NCI-H526 (cell line): Measurements from ENCODE around the gene KCNG4.

ENCODE experiments used
- DNase-seq, 2 experiments: peaks; one replicate each; lab custom pipeline; 2025; lab: John Stamatoyannopoulos, UW

Gene KCNG4

DNA sequence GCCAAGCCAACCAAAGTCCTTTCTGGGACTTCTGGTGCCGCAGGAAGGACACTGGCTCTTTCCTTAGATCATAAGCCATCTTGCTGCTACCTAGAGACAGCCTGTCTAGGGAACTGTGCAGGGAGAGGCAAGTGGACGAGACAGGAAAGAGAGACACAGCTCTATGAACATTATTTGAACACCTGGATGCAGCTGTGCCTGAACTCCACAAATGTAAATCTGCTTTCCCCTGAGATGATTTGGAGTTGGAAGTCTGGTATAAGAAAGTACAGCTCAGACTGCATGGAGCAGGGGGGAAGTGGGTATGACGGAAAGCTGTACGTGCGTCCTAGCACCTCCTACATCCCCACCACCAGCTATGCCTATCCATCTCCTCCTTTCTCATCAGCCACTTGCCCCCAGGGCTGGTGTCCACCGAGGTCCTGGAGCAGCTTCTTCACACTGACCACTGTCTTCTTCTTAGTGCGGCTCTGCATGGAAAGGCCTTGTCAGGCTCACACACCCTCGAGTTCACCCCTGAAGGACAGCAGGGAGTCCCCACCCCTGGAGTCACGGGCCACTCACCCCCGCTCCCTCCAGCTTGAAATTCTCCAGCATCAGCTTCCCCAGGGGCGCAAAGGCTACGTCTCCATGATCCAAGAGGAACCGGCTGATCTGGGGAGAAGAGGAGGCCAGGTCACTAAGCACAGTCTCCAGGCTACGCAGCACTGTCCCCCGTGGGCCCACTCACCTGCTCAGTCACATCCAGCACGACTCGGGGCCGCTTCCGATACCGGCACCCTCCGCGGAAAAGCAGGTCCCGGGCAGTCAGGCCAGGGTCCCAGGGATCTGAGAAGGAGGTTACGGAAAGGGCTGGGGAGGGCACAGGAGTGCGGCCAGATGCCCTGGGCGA is 56.9 kb downstream of the KCNG4 start:
- no peak for DNase-seq

DNA sequence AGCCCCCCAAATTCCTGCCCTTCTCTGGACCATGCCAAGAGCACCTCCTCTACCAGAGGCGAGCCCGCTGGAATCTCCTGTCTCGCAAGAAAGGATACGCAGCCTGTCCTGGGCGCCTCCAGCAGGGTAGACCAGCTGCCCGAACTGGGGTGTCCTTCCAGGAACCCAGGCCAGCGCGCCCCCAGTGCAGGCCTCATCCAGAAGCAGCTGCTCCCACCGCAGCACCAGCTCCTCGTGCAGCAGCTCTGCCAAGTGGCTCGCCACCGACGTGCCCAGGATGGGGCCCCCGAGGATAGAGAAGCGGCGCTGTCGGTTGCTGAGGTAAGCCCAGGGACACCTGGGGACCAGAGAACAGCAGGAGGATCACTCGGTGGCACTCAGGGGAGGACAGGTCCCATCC is 57.7 kb downstream of the KCNG4 start:
- DNase-seq = no peak

DNA sequence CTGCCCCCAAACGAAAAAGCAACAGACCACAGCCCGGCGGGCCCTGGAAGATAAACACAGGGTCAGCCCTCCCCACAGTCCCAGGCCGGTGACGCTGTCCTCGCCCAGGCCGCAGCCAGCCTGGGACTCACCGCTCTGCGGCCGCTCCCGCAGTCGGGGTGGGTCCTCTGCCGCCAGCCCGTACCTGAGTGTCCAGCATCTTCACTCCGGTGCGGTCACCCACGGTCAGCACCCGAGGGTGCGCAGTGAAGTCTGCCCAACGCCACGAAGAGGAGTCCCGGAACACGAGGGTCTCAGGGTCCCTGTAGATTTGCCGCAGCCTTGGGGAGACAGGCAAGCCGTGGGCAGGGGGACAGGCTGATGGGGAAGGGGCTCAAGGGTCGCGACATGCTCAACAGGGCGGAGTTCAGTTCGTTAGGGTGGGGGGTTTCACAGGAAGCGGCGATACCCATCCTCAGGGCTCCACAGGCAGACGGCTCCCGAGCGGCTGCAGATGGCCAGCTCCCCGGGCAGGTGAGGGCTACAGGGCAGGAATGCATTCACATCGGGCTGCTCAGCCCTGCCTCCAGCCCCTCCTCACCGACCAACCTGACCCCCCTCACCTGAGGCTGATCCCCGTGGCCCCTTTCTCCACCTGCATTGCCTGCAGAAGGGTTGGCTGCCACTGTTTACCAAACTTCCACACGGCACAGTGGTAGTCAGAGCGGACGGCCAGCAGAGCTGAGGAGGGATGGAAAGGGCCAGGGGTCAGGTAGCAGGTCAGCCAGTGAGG is 58.5 kb downstream of the KCNG4 start:
- DNase-seq = no peak

DNA sequence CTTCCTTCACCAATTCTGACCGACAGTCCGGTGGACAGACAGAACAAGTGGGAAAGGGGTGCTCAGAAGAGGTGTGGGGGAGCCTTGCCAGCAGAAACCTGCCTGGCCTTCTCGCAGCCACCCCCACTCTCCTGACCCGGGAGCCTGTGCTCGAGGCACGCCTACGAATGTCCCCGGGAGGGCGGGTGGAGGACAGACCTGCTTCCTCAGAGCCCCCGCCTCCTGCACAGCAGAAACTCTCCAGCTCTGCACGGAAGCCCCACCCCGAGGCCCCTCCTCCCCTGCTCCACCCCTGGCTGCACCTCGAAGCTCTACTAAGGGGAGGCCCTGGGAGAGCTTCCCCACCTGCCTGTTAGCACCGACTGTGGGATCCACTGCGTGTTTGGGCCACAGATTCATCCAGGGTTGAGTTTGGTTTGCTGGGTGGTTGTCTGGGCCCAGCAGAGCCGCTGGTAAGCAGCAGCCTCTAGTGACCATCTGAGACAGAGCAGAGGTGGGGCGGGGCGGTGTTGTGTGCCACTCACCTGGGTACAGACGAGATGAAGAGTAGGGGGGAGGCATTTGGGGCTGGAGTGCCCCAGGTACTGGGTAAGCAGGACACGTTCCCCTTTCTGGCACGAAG is 59.2 kb downstream of the KCNG4 start:
- DNase-seq = no peak

DNA sequence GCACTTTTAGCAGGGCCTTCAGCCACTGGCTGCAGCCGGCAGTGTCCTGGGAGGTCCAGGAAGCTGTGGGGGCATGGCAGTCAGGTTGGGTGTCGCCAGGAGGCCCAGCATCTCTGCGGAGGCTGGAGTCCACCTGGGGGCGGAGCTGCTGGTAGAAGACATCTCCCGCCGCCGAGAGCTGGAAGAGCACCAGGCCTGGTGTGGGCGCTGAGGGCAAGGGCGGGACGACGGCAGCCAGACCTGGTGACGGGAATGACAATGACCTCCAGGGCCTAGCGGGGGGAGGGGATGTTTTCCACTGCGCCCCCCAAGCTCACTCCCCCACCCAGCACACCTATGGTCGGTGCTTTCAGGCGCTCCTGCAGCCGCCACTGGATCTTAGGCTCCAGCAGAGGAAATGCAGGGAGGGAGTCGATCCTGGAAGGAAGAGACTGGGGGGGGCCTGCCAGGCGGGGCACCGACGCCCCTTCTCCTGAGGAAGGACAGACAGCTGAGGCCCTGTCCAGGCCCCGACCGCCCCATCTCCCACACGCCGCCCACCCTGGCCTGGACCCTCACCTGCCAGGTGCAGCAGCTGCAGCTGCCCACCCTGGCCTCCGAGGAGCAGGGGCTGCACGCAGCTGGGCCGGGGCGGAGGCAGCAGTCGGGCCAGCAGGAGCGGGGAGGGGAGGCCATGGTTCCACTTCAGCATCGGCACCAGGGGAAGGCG is 60.0 kb downstream of the KCNG4 start:
- no peak for DNase-seq

DNA sequence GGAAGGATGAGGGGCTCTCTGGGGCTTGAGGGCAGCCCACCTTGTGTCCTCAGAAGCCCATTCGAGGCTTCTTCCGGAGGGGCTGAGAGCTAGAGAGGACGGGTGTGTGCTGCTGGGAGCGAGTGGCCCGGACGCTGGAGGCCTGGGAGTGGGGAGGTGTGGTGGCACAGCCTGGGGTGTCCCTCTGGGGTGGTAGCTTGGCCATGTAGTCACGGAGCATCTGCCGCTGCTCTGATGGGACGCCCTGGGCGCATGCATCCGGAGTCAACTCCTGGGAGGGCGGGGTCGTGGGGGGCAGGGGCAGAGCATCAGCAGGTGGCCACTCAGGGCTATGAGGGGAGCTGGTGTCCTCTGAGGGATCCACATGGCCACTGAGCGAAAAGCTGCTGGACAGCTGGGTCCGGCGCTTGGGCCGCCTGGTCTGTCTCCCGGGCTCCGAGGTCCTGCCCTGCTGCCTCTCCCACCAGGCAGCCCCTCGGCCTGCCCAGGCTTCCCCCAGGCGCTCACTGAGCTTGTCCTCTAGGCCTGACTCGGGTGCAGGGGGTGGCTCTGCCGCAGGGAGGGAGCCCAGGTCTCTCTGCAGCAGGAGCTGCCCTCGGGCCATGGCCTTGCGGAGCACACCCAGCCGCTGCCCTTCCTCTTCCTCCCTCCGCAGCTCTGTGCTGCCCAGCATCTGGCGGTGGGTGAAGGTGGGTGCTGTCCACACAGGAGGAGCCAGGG is 60.8 kb downstream of the KCNG4 start:
- no peak for DNase-seq

- DNase-seq = no peak
Observed at GRCh38 chr16:84178146-84178765, 61.6 kb downstream of the KCNG4 start.

- no peak for DNase-seq
Observed at GRCh38 chr16:84177741-84178073, 62.1 kb downstream of the KCNG4 start.

DNA sequence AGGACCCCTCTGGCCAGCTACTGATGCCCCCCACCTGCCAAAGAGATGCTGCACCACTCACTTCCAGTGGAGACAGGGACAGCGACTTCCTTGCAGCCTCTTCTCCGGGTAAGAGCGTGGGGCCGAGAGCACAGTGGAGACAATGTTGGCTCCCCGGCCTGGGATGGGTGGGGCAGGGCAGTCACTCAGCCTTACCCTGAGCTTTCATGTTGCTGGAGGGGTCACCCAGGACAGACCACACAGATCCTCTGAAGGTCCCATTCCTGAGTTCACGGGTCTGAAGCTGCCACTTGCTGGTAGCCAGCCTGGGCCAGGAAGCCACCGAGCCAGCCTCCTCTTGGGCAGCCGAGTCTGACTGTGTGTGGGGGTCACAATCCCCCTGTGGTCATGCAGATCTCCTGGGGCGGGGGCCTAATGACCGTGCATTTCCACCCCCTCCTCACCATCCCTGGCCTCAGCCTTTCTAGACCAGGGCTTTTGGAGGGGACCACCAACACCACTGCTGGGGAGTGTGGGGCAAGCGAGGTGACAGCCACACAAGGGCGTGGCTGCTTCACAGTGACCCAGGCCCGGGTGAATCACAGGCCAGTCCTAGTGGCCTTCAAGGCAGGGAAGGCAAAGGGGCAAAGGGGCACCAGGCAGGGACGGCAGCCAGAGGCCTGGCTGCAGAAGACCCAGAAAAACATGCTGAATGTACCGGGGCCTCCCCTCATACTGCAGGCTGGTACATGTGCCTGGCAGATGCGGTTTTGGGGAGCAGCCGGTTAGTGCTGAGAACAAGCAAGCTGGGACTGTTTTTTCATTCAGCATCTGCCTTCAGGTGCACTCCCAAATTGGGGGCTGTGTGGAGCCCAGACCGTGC is 63.4 kb downstream of the KCNG4 start:
- no peak for DNase-seq

- DNase-seq = peak; percentile 38 to 73
Observed at GRCh38 chr16:84175350-84176081, 64.3 kb downstream of the KCNG4 start.

DNA sequence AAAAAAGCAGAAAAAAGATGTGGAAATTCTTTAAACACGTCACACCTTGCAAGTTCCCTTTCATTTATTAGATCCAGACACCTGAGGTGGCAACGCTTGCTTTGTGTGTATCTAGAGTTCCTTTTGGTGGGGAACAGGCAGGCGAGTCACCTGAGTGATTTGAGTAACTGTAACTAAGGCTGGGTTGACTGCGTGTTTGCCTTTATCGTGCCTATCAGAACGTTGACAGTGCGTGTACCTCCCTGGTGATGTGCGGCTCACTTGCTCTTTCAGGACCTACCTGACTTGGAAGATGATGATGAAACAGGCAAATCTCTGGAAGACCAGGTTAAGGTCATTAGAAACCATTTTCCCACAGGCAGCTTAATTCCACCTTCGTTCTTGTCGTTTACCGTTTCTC is 65.4 kb downstream of the KCNG4 start:
- no peak for DNase-seq

GRCh38 chr16:84169765-84170310 is 70.0 kb downstream of the KCNG4 start:
- DNase-seq = no peak
